Right ventricle myocardium inferior (tissue), 1 donor: ENCODE results near the gene IRF1. TPM values are rescaled to one million over a fixed set of nuclear protein-coding genes. Genes with fewer than 3 reads are reported as not detected.

Experiments used
- ATAC-seq: fragments of 200-7000 bp; cut with Tn5 transposase; one replicate; pipeline ENCODE4 v1.9.1; 2020; ENCODE audit warnings: mild to moderate bottlenecking, moderate library complexity
- DNase-seq: peaks from one replicate; pipeline ENCODE4 v3.0.0; 2021; ENCODE audit errors: missing footprints
- intact Hi-C: fragments of 100-400 bp; cut with DNase I; formaldehyde crosslinking; loops from one replicate; pipeline ENCODE4 v1.11.0; 2022
- total RNA-seq: library from RNA; stranded (reverse); fragmentation: NEBNext Ultra II Directional; extraction: Animal tissue kit (Norgen Biotek cat#: 25700); gene quantifications from one replicate; pipeline ENCODE4 v1.2.1, GENCODE V29; 2021
- donor health status: DM: no; HTN: yes; CAD: no; lungs with severe emphysema.

IRF1 gene
- total RNA-seq, 1 donor from 2014 or later, result 12.7 TPM

DNA sequence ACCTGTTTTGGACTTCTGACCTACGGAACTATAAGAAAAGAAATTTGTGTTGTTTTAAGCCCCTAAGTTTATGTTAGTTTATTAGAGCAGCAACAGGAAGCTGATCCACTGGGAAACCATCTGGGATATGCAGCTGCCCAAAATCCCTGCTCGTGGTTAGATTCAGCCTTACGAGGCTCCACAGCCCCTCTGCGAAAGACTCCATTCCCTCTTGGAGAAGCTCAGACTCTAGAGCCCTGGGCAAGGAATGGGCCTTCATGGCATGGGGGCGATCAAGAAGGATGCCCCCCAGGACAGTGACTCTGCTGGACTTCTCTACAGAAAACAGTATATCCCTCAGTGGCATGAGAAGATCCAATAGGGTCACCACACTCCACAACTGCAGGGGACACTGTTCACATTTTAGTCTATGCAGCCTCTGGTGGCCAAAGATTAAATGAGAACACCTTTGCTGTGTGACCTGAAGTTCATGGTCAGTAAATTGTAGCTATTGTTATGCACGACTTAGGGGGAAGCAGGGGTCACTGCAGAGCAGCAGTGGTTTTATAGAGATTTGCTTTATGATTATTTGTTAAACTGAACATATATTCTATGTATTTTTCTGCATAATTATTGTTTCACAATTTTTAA, 21.1 kb downstream of the IRF1 start:
- DNase-seq (no peak), ATAC-seq (no peak)
- intact Hi-C loops, result no loop called here

DNA sequence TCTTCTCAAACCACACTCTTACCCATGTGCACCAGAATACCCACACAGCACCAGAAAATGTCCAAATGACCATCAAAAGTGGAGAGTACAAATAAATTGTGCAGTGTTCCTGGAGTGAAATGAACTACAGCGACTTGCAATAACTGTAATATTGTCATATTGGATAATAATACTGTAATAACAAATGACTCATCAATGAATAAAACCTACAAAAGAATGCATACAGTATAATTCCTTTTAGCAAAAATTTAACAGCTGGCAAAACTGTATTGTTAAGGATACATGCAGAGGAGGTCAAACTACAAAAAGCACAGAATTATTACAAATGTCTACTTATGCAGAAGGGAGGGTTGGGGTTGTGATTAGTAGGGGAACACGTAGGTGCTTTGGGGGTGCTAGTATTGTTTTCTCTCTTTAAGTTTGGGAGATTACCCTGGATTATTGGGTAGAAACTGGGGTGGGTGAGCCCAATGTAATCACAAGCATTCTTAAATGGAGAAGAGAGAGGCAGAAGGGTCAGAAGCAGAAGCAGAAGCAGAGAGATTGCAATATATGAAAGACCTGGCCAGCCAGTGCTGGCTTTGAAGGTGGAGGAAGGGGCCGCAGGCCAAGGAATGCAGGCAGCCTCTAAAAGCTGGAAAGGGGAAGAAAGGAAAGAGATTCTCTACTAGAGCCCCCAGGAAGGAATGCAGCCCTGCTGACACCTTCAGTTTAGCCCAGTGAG, 21.8 kb downstream of the IRF1 start:
- ATAC-seq (no peak), DNase-seq (no peak)
- intact Hi-C loops, result no loop called here

DNA sequence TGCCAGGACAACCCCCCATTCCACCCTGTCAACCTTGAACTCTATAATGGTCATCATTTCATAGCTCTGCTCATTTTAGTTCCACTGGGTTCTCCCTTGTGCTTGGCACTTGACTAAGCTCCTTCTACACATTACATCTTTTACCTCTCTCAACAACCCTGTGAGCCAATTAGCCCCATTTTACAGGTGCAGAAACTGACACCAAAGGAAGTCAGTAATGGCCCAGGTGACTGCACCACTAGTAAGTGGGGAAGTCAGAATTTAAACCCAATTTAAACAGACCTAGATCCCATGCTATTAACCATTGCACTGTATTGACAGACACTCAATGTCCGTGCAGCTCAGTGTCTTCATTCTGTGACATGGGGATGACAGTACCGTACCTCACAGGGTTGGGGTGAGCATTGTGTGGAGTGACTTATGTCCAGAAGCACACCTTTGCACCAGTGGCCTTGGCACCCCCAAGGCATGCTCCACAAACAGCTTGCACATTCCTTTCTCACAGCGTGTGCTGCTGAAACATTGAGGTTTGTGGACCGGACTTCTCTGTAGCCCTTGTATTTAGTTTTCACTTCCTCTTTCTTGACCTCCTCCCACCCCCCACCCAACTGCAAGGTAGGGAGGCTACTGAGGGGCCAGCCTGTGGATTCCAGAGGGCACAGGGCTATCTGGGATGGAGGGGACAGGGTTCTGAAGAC, 23.1 kb downstream of the IRF1 start:
- intact Hi-C loops, result no loop called here
- ATAC-seq, result no peak
- no peak for DNase-seq

DNA sequence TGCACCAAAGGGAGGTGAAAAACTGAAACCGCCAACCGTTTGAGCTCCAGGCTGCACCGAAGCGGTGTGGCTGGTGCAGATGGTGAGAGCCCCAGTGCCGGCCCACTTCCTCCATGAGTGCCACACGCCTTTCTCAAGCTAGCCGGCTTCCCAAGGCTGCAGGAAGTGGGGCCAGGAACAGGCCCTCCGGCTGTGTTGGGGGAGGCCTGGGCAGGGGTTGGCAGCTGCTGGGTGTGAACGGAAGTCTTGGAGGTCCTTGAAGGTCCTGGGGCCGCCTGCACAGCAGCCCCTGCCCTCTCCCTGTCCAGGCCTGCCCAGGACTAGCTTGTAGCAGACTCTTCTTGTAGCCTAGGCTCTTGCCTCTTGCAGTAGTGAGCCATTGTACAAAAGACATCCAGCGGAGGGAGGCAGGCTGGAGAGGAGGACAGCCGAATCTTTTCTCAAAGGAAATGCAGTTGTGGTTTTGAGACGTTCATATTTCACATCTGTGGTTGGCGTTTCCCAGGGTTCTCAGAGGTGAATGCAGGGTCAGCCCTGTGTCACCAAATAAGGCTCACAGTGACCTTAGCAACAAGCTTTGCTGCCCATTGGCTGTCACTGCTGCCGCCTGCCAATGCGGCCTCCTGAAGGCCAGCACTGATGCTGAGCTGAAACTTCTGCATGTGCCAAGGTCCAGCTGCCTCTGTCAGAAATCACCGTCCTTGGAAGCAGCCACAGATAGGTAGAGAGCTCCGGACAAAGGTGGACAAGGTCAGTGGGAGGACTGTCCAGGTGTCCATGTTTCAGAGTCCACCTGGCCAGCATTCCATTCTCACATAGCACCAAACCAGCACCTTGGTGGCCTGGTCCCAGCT, 23.9 kb downstream of the IRF1 start:
- DNase-seq (peak; percentile 88), ATAC-seq (peak; percentile 53)
- intact Hi-C loops, result no loop called here

DNA sequence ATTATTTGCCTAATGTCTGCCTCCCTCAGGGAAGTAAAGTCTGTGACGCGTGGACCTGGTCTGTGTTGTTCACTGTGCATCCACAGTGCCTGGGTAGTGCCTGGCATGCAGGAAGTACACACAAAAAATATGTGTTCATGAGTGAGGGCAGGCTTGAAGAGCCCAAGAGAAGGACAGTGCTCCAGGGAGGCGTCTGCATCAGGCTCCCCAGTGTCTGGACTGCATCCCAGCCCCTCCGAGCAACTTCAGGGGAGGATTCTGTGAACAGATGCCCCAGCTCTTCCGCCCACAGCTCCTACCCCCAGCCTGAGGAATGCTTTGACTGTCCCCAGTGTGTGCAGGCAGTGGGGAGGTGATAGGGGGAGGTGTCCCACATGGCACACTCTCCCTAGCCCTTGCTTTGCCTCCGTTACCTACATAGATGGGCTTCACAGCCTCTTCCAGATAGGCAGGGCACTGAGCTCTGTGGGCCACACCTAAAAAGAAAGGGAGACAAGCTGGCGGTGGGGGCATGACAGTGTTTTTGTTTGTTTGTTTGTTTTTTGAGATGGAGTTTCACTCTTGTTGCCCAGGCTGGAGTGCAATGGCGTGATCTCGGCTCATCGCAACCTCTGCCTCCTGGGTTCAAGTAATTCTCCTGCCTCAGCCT, 25.4 kb downstream of the IRF1 start:
- intact Hi-C loops, result no loop called here
- ATAC-seq (no peak), DNase-seq (no peak)

DNA sequence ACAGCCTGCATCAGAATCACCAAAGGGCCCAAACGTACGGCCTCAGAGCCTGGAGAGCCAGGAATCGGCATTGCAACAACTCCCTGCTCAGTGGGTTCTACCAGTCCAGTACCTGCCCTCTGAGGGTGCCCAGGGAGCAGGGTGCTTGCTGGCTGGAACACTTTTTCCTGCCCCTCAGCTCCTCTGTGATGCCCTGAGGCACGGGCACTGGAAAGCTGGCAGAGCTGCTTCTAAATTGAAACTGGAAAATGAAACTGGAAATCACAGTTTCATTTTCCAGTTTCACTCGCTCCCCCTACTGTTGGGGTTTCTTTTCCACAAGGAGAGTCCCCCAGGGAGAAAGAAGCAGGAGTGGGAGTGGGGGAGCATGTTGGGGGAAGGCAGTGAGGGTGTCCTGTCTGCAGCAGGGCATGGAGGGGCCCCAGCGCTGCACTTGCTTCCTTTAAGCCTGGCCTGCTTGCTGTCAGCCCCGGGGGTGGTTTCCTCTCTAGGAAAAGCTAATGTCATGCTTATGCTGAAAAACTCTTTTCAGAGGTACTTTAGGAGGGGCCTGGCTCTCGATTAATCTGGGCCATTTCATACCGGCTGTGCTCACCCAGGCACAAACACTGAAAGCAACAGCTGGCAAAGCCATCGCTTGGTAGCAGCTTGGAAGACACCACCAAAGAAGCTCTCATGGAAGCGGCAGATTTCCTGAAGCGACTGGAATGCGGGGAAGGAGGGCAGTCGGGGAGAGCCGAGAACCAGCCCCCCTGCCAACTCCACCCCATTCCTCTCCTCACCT, 26.2 kb downstream of the IRF1 start:
- no peak for DNase-seq
- ATAC-seq, result no peak
- intact Hi-C loops, result loop anchor here (1.0 to 5.0 kb wide), 2 partner anchors 31 to 37 kb away; no protein-coding TSS in a partner anchor

DNA sequence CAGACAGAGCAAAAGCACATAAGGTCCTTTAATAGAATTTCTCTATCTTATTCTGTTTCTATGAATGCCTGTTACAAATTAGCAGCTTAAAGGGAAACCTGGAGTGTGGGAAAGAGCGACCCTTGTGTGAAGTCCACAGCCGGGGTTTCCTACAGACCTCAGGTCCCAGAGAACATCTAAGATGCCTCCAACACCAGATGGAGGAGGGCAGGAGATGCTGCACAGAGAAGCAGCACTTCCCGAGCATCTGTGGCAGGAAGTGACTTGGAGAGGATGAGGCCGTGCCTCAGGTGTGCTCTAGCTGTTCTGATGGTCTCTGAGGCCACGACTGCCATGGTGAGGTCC, 26.8 kb downstream of the IRF1 start:
- ATAC-seq (no peak), DNase-seq (no peak)
- intact Hi-C loops, result loop anchor here (1.0 to 5.0 kb wide), 2 partner anchors 32 to 36 kb away; no protein-coding TSS in a partner anchor

DNA sequence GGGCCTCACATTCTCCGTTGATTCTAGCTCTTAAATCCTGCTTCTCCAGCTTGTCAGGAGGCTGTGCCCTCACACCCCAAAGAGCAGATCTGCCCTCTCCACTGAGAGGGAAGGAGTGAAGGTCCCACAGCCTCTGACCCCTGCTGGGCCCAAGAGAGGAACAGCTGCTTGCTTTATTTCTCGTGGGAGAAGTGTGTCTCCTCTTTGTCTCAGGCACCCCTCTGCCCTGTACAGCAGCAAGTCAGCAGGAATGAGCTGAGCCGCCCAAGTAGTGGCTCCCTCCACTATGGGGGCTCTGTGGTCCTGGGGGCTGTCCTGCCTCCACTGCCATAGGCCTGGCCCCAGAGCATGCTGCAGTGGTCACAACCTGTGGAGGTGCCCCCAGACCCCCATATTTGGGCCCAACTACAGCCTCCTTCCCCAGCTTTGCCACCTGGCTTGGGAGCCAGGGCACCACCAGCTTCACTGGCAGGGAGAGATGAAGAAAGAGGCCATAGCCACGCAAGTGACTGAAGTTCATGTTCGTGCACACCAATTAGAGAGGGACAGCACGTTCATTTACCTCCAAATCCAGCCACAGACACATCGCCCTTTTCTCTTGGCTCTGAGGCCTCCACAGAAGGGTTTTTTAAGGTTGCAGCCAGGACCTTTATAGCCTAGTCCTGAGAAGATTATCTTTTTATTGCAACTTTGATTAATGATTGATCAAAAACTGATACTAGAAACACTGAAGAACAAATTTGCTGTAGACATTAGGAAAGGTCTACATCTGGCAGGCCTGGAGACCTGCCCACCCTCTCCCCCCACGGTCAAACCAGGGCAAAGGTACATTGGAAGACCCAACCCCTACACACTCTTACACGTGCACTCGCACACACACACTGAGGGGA, 27.5 kb downstream of the IRF1 start:
- DNase-seq, result no peak
- intact Hi-C loops, result loop anchor here (5.0 kb wide), 1 partner anchor 36 kb away; no protein-coding TSS in a partner anchor
- no peak for ATAC-seq

DNA sequence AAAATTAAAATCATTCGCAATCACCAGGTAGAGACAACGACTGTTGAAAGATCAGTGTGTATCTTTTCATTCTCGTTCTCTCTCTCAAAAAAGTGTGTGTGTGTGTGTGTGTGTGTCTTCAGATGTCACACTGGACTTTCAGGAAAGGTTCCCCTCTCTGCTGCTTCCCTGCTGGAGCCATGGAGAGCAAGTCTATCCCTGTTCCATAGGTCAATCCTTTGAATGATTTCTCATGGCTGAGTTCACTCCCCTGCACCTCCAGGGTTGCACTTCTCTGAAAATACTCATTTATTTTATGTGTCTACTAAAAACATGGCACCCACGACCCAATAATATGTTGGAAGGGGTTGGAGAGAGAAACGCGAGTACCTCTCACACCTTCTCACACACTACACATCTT, 28.2 kb downstream of the IRF1 start:
- intact Hi-C loops, result loop anchor here (5.0 kb wide), 1 partner anchor 35 kb away; no protein-coding TSS in a partner anchor

DNA sequence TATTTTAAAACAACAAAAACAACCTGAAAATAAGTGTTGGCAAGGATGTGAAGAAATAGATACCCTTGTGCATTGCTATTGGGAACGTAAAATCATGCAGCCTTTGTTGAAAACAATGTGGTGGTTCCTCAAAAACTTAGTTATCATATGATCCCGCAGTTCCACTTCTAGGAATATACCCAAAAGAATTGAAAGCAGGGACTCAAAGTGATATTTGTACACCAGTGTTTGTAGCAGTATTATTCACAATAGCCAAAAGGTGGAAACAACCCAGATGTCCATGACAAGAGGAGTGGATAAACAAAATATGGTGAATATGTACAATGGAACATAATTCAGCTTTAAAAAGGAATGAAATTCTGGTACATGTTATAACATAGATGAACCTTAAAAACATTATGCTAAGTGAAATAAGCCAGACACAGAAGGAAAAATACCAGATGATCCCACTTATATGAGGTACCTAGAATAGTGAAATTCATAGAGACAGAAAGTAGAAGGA, 29.0 kb downstream of the IRF1 start:
- ATAC-seq (no peak), DNase-seq (no peak)
- intact Hi-C loops, result loop anchor here (5.0 kb wide), 1 partner anchor 34 kb away; no protein-coding TSS in a partner anchor

More for the DNA sequence above, 28.2 kb downstream of the IRF1 start:
- DNase-seq, result no peak
- ATAC-seq, result no peak

DNA sequence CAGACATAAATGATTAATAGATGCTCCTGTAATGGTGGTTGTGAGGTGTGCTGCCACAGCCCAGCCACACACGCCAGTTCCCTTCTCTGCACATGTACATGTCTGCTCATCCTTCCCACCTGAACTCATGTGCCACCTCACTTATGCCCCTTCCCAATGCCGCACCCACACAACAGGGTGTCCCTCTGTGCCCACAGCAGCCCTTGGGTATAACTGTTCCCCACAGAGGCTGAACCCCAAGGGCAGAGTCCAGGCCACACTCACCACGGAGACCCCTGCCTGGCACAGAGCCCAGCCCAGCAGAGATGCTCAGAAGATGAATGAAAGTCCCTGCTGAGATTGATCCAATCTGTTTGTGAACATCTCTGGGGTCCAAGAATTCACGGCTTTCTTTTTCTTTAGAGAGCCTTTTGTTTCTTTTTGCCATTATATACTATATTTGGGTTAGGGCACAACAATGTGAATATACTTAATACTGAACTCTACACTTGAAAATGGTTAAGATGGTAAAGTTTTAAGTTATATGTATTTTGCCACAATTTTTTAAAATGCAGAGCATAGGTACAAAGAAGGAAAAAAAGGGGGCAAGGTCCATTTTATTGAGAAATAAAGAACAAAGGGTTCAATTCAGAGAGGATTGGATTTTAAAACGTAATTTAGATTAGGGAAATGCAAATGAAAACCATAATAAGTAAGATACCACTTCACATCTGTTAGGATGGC, 29.6 kb downstream of the IRF1 start:
- ATAC-seq, result no peak
- no peak for DNase-seq
- intact Hi-C loops, result loop anchor here (5.0 kb wide), 1 partner anchor 34 kb away; no protein-coding TSS in a partner anchor

DNA sequence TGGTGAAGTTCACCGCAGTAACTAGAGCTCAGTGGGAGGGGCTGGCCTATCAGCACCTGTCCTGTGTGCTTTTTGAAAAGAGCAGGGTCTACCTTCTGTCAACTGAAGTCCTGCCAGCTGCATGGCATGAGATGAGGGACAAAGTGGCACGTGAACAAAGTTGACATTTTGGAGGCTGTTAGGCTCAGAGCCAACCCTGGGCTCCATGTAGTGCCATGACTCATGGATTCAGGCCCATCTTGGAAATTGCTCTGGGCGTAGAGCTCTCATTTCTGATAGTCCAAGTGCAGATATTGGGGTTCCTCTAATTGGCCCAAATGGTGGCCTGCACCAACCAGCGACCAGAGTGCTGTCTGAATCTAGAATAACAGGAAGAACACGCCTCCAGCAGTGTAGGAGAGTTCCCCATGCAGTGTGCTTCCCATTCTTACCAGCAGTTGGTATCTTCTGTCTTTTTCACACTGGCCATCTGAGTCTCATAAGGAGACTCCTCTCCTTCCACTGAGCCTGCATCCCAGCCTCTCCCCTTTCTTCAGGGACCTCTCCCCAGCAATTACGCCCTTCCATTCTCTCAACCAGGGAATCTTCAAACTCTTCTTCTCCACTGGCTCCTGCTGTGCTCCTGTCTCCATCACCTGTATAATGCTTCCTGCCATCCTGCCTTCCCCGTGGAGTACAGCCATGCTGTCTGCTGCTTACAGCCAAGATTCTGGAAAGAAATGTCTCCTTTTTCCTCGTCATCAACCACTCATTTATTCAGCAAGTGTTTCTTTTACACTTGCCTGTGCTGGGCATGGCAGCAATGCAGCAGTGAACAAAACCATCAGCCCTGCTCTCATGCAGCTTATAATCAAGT, 30.4 kb downstream of the IRF1 start:
- ATAC-seq, result peak; percentile 45

DNA sequence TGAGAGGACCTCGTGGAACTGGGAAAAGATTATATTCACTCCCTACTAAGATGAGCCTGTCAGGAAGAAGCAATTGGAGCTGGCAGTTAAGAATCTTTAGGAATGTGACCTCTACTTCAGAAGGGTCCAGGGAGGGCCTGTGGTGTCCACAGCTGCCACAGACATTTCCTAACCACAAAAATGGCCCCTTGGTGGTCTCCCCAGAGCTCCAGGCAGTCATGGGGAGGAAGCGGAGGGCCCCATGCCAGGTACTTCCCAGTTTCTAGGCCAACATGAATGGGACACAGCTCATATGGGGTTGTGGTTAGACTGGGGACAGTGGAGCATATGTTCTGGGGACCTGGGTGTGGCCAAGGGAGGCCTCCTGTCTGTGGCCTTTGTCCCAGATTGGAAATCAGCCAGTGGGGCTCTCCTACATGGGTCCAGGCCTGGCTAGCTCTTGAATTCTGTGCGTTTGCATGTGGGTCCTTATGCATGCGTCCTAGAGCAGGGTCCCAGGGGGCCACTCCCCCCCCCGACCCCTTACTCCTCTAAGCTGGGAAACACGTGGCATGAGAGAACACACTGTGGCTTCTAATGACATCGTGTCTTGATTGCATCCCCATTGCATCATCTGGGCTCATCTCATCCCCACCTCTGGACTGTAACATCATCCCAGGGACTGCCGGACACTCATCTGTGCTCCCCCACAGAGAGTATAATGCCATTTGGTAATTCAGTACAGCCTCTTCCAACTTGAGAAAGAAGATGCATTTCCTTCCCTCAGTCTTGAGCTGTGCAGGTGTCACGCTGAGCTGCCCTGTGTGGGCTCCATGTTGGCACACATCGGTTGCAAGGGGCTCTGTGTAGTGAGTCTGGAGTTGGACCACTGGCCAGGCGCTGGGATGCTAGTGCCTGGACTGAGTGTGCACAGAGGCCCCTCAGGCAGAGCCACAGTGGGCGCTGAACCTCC, 31.3 kb downstream of the IRF1 start:
- DNase-seq (no peak), ATAC-seq (no peak)
- intact Hi-C loops, result no loop called here

More for the DNA sequence above, 30.4 kb downstream of the IRF1 start:
- peak; percentile 86 for DNase-seq
- intact Hi-C loops, result loop anchor here (5.0 kb wide), 1 partner anchor 33 kb away; no protein-coding TSS in a partner anchor

DNA sequence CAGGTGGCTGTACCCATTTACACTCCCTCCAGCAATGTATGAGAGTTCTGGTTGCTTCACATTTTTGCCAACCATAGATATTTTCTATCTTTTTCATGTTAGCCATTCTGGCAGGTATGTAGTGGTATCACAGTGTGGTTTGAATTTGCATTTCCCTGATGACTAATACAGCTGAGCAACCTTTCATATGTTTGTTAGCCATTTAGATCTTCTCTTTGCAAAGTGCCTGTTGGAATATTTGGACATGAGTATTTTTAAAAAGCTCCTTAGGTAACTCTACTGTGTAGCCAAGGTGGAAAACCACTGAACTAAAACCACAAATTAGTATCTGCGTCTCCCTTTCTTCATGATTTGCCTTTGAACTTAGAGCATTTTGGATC, 31.9 kb downstream of the IRF1 start:
- DNase-seq, result no peak
- intact Hi-C loops, result no loop called here
- ATAC-seq, result no peak
